DLD1 (cell line): ENCODE data around the gene SLC16A3.
"Not testable (repeated sequence)": the region's sequence is repeated elsewhere in the genome, so short reads cannot be mapped to it uniquely, and the experiment has no call there.

Experiments used
- in situ Hi-C: cut with HindIII; loops from 2 replicates; pipeline ENCODE4 v1.10.0; 2017; ENCODE audit warnings: low sequenced_read_pairs

SLC16A3 gene

DNA sequence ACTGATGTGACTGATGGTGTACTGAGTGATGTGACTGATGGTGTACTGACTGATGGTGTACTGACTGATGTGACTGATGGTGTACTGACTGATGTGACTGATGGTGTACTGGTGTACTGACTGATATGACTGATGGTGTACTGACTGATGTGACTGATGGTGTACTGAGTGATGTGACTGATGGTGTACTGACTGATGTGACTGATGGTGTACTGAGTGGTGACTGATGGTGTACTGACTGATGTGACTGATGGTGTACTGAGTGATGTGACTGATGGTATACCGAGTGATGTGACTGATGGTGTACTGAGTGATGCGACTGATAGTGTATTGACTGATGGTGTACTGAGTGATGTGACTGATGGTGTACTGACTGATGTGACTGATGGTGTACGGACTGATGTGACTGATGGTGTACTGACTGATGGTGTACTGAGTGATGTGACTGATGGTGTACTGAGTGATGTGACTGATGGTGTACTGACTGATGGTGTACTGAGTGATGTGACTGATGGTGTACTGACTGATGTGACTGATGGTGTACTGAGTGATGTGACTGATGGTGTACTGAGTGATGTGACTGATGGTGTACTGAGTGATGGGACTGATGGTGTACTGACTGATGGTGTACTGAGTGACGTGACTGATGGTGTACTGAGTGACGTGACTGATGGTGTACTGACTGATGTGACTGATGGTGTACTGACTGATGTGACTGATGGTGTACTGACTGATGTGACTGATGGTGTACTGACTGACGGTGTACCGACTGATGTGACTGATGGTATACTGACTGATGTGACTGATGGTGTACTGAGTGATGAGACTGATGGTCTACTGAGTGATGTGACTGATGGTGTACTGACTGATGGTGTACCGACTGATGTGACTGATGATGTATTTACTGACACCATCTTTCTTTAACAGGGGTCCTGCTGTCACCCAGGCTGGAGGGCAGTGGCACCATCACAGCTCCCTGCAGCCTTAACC, 31.4 kb downstream of the SLC16A3 start:
- in situ Hi-C loops: not testable (repeated sequence)

DNA sequence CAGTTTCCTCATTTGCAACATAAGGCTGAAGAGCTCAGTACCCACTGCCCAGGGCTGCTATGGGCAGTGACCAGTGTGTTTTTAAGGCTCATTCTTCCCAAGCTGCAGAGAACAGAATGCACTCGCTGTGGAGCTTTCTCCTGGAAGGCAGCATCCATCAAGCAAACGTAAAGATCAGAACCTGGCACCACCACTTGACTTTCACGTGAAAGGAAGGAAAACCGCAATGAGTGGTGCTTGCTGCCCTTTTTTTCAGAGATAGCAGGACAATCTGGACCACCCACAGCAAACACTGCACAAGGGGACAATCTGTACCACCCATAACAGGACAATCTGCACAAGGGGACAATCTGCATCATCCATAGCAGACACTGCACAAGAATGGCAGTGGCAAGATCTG, 33.5 kb downstream of the SLC16A3 start:
- in situ Hi-C loops: no loop called here

DNA sequence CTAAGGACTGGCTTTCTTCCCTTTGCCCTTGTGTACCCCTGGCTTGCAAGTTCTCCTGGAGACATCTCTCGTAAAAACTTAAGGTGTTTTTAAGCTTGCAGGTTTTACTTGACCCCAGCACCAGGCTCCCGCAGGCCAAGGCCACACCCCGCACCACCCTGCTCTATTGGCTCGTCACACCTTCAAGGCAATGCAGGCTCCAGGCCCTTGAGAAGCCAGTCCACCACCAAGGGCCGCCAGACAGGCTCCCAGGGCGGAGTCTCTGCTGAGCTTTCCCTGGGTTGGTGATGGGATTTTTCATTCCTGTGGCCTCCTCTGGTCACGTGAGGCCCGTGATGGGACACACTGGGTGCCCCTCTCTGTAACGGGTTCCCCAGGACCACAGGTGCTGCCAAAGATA, 34.8 kb downstream of the SLC16A3 start:
- in situ Hi-C loops: no loop called here

DNA sequence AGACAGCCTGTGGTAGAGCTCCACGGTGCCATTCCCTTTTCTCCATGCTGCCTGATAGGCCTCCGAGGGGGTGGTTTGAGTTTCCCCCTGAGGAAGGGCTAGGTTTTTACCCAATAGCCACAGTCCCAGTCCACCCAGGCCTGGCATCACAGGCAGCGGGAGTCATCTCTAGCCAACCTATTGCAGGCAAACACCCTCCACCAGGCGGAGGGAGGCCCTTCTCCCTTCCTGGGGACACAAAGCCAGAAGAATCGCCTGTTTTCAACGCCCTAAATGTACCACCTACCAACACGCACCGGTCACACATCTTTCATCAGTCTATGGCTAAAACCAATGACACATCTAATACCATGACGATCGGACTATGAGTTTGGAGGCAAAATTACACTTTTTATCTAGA, 37.3 kb downstream of the SLC16A3 start:
- in situ Hi-C loops: no loop called here

DNA sequence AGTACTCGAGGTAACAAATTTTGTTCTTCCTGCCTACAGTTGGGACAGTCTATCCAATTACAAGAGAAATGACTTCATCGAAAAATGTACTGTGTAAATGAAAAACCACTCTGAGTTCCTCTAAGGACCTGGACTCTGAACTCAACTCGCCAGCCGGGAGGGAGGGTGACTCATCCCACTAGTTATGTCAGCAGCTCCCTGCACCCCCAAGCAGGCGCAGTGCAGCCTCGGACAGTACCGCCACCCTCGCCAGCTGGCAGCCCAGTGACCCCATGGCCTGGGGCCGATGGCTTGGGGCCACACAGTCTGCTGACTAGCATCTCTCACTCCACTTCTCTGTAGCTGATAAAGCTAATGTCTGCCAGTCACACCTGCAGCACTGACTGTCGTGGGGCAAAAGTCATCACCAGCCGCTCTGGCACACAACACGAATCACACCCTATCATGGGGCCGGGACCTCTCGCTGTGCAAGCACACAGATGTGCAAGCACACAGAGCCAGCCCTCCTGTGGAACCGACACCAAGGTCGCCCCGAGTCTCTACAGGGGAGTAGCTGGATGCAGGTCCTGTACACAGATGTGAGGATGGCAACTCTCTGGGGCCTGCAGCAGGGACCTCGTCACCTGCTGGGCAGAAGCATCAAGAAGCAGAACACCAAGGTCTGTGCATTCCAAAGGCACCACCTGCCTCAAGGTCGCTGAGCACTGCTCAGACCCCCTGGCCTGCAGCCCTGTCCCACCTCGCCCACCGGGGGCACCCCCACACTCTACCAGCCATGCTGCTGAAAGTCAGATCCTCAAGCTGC, 38.9 kb downstream of the SLC16A3 start:
- in situ Hi-C loops: no loop called here

DNA sequence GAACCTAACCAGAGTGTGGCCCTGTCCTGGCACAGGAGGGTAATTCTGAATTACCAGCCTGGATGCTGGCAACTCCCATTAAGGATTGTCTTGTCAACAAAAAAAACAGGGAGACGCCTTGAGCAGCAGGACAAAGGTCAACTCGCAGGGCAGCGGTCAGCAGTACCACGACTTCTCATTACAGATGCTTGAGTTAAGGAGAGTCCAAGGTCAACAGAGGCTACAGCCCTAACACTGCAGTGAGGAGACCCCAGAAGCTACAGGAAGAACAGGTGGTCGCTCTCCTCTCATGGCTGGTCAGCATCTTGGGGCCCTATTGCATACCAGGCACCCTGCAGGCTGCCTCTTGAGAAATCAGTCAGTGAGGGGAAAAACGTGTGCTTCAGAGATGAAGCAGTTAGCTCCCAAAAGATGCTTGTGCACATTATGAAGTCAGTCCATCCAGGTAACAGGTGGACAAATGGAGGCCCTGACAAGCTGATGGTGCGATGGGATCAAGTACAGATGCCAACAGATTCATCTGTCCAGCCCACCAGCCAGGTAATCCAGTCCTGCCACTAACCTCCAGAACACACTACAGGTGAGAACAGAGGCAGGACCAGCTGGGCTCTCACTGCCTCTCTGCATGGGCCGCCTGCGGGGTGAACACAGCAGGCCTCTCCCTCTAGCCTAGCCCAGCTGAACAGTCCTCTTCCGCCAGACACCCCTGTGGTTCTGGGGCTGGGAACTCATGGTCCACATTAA, 40.5 kb downstream of the SLC16A3 start:
- in situ Hi-C loops: no loop called here

DNA sequence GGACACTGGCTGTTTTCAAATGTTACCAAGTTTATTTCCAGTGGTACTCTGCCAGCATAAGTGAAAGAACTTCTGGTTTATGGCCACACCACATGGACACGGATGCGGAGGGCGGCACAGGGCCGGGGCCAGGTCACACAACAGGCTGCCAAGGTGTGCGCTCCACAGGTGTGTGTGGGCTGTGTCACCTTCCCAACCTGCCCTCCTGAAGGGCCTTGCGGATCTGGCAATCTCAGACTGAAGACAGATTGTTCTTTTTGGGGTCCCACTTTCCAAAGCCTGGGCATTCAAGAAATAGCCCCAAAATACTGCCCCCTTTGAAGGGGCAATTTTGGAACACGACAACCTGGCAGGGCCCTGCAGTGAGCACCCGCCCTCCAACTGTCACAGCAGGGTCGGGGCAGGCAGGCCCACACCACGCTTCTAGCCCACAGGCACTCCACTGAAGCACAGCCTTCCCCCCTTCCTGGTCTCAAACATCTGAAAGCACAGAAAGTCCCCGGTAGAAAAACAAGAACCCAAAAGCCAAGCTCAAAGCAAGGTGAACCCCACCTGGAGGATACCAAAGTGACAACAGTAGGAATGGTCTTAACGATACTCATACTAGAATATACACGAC, 41.1 kb downstream of the SLC16A3 start:
- in situ Hi-C loops: no loop called here

DNA sequence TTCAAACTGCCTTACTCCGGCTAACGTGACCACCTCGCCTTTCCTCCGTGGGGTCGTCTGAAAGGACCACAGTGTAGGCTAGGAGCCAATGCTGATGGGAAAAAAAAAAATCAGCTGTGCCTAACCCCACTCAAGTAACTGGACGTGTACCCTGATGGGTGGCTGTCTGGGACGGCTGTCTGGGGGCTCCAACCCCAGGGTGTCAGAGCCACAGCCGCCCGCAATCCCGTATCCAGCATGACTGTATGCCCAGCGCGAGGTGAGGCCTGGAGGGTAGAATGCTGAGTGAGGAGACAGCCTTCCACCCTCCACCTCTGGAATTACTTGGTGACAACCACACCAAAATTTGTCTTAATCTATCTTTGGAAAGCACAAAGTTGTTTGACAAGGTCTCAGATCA, 41.8 kb downstream of the SLC16A3 start:
- in situ Hi-C loops: no loop called here

DNA sequence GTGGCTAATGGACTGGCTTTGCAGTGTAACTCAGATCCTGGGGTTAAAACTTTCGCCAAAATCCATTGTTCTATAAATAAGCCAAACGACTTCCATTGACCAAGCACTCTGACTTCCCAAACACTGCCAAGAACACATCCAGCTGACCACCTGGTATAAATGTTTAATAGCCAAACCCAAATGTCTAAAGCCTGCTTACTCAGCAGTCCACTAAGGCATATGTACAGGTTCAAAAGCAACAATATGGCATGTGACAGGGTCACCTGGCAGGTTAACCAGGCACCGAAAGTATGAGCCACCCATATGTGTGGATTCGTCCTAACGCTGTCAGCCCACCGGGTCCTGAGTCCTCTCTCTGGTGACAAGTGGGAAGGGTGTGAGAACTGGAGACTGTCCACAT, 42.6 kb downstream of the SLC16A3 start:
- in situ Hi-C loops: no loop called here

DNA sequence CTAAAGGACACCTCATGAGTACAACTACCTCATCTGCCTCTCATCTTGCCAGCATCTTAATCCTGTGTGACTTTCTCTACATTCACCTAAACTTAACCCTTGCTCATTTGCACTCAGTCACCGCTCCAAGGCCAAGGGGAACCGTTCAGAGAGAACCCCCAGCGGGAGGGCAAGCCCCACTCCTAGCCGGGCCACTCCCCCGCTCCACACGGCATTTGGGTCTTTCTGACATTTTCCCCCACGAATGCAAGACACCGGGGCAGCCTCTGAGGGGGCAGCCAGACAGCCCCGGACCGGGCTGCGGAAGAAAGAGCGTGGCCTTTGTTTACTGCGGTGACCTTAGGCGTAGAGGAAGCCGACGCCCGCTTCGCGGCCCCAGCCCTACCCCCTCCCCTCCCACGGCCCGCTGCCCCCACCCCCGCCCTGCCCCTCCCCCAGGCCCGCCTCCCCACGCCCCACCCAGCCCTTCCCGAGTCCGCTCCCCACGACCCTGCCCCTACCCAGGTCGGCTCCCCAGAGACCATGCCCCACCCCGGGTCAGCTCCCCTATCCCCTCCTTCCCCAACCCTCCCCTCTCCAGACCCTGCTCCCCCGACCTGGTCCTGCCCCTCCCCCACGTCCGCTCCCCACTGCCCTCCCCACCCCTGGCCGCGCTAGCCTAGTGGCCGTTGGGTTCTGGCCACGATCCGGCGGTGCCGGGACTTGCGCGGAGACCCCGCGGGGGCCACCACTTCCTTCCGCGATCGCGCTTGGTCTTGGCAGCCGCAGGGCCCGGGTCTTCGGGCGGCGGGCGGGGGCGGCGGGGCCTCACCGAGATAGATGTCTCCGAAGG, 43.9 kb downstream of the SLC16A3 start:
- in situ Hi-C loops: no loop called here

DNA sequence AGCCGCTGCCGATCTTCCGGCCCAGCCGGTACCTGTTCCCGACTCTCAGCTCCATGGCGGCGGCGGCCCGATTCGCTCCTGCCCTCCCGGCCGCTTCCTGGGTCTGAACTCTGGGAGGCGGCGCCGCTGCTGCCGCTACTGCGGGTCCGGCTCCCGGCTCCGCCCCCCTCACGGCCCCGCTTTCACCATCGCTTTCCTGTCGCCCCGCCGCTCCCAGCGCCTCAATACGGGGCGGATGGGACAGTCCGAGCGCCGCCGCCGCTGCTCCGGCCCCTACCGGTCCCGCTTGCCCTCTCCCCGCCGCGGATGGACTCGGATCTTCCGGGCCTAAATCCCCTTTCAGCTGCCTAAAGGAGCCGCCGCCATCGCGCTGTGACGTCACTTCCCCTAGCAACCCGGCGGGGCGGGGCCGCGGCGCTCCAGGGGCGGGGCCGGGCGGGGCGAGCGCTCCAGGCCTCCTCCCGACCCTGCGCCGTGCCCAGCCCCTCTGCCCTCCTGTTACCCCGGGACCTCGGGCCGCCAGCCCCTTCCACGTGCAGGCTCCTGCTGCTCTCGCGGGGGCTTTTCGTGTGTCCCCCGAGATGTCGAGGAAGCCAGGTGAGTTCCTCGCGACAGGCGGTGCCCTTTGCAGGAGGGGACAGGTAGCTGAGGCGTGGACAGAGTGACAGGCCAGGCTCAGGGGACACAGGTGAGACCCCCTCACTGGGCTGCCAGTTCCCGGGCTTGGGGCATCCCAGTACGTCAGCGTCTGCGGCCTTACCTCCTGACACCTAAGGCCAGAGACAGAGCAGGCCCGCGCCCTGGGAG, 44.7 kb downstream of the SLC16A3 start, which contains the start of gene CSNK1D:
Gene CSNK1D, minus strand, starts transcription at position 374 of the 807 bp plus-strand sequence. Its CDS starts 319 bp downstream, at position 55.
- in situ Hi-C loops: no loop called here

DNA sequence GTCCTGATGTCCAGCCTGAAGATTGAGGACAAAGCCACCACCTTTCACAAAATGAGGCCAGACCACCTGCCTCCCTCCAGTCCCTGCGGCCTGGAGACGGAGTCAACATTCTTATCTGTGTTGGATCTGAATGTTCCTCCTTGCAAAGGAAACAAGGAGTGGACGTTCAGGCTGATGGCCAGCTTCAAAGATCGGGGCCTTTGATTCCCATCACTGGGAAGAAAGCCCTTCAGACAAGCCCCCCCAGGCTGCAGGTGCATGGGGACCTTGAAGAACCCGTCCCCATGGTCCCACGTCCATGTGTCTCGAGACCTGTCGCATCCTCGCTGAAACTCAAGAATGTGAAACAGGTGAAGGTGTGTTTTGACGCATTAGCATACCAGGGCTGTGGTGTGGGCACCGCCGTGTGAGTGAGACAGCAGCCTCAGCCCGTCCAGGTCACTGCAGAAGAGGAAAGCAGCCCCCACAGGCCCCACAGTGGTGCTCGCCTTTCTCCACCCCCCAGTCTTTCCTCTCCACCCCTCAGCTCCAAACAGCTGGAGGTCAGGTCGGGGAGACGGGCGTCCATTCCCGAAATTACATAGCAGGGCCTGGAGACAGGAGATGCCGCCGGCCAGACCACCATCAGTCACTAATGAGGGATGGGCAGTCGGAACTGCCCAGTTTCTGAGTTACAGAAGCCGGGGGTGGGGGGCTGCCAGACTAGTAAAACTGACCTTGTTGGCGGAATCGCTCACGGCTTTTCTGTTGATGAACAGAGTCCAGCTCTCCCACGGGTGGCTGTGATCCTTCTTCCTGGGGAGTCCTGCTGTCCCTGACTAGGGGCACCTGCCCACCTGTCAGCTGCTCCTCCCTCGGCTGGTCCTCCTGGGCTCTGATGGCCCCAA, 45.5 kb downstream of the SLC16A3 start:
- in situ Hi-C loops: no loop called here

DNA sequence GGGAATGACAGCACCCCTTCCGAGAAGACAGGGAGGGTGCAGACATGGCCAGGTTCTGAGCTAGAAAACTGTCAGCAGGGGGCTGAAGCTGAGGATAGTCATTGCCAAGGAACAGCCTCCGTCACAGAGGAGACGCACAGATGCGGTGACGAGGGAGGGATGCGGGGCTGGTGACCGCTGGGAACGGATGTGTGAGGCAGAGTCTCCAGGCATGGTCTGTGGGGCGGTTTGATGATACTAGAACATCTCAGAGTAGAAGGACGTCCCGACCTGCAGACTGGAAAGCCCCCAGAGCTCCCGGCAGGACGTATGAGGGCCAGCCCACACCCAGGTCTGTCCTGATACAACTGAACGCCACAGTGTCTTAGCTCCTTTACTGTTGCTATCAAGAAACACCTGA, 46.5 kb downstream of the SLC16A3 start:
- in situ Hi-C loops: no loop called here

DNA sequence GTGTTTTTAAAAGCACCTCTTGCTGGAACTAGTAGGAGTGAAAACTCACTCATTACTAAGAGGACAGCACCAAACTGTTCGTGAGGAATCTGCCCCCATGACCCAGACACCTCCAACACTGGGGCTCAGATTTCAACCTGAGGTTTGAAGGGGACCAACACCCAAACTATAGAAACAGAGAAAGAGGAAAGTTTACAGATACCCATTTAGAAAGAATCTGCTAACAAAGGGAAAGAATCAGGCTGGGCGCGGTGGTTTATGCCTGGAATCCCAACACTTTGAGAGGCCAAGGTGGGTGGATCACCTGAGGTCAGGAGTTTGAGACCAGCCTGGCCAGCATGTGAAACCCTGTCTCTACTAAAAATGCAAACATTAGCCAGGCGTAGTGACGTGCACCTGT, 48.1 kb downstream of the SLC16A3 start:
- in situ Hi-C loops: no loop called here

DNA sequence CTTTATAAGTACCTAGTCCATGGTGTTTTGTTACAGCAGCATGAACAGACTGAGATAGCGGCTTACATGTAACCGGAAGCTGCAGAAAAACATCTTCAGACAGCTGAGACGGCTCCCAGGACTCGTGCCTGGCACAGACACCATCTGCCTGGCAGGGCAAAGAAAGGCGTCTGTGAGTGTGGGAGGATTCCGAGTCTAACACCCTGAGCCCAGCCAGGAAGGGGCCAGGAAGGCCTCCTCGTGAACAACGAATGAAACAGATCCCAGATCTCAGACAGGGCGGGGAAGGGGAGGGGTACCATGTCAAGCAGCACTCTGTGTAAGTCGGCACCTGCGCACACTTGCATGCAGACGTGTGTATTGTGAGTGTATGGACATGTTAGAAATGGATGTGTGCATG, 49.0 kb downstream of the SLC16A3 start:
- in situ Hi-C loops: no loop called here

DNA sequence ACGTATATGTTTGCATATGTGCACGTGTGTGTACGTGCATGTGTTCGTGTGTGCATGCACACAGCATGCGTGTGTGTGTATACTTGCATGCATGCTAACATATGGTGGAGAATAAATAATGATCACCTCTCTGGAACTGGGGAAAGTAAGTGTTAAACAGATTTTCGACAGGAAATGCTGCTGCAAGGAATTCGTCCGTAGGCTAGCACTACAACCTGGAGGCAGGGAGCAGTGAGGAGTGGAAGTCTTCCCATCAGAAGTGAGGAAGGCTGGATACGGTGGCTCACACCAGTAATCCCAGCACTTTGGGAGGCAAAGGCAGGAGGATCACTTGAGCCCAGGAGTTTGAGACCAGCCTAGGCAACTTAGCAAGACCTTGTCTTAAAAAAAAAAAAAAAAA, 49.5 kb downstream of the SLC16A3 start:
- in situ Hi-C loops: no loop called here

DNA sequence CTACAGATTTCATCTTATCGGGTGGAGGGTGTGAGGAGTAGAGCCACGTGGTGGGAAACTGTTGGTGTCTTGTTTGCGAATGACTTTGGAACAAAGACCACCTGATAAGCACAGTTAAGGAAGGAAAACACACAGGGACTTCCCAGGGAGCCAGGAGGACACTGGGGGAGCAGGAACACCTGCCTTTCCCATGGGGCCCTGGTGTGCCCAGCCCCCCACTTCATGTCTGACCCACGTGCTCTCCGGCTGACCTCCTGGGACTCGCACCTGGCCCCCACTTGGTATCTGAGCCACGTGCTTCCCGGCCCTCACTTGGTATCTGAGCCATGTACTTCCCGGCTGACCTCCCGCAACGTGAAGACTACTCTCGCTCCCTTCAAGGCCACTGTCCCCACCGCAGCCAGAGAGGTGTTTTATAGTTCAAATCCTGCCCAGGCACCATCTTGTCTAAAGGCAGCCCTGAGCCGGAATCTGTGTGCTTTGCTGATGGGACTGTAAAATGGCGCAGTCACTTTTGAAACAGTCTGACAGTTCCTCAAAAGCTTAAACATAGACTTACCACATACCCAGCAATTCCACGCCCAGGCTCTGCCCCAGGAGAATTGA, 50.0 kb downstream of the SLC16A3 start:
- in situ Hi-C loops: no loop called here

DNA sequence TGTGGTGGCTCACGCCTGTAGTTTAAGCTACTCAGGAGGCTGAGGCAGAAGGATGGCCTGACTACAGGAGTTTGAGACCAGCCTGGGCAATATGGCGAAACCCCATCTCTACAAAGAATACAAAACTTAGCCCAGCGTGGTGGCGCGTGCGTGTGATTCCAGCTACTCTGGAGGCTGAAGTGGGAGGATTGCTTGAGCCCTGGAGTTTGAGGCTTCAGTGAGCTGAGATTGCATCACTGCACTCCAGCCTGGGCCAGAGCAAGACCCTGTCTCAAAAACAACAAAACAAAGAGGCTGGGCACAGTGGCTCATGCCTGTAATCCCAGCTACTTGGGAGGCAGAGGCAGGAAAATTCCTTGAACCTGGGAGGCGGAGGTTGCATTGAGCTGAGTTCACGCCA, 51.7 kb downstream of the SLC16A3 start:
- in situ Hi-C loops: no loop called here
